NT2/D1 (cell line): Measurements from ENCODE around the gene LAPTM4A.

Experiments used
- SUZ12 ChIP-seq: IDR thresholded peaks from 2 replicates; pipeline ENCODE4 v1.6.1; 2011; ENCODE audit not compliant: insufficient read length, insufficient read depth; ENCODE audit errors: extremely low read depth
- YY1 ChIP-seq: IDR thresholded peaks from 2 replicates; pipeline ENCODE4 v1.6.1; 2011; ENCODE audit not compliant: insufficient read length, insufficient read depth

DNA sequence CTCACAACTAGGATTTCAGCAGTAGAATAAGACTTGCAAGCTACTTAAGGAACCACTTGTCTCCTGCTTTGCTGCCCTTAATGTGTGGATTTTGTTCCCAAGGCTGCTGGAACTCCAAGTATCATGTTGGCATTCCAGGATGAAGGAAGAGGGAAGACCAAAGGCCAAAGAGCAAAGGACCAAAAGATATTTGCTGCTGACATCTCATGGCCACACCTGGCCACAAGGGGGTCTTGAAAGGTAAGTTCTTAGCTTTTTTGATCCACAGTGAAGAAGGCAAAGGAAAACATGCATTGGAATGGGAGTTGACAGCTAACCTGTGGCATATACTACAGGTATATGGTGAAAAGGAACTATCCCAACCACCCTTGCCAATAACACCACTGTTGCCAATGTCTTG is 35.1 kb downstream of the LAPTM4A start:
- TF ChIP-seq SUZ12 = no peak
- TF ChIP-seq YY1 = no peak
